Measurements from ENCODE around the gene MEIS1.

Gene MEIS1

GRCh38 chr2:66541646-66542045, 106.7 kb downstream of the MEIS1 start:
- Histone ChIP-seq H4K20me1 (ENCODE audit: insufficient read depth, low read length) (no peaks in the 10 kb centered on the region), H3K4me1 (ENCODE audit: low read length) (no peaks in the 10 kb centered on the region), H2AFZ (ENCODE audit: low read length) (no peak overlapping the region), H3F3A (ENCODE audit: insufficient read depth, low read length) (no peaks in the 10 kb centered on the region), H3K9me2 (replicated peaks; ENCODE audit: insufficient read depth, low read length) (no peaks in the 10 kb centered on the region), H3K9me3 (replicated peaks; ENCODE audit: insufficient read depth, low read length) (no peaks in the 10 kb centered on the region), H3K27me3 (replicated peaks; ENCODE audit: insufficient read depth, low read length) (no peaks in the 10 kb centered on the region), H3K36me3 (replicated peaks; ENCODE audit: insufficient read depth, low read length) (no peaks in the 10 kb centered on the region), H3K4me2 (ENCODE audit: low read depth, low read length) (no peak overlapping the region), H3K79me2 (ENCODE audit: low read length) (0 out of 2 replicates have a peak, but pooled peaks cover 3% of the 10 kb centered on the region), H3K9ac (ENCODE audit: low read length) (no peak overlapping the region), H3K27ac (ENCODE audit: low read length) (no peak overlapping the region), H3K4me3 (ENCODE audit: low read length) (no peak overlapping the region)
- DNase-seq, result no peak
- TF ChIP-seq EZH2phosphoT487 (IDR thresholded peaks at IDR 0.05; ENCODE audit: low read length), result no peak
- TF ChIP-seq EZH2 (optimal IDR thresholded peaks at IDR 0.05; ENCODE audit: low read depth, low read length), result no peak
- TF ChIP-seq, protein P1, sequence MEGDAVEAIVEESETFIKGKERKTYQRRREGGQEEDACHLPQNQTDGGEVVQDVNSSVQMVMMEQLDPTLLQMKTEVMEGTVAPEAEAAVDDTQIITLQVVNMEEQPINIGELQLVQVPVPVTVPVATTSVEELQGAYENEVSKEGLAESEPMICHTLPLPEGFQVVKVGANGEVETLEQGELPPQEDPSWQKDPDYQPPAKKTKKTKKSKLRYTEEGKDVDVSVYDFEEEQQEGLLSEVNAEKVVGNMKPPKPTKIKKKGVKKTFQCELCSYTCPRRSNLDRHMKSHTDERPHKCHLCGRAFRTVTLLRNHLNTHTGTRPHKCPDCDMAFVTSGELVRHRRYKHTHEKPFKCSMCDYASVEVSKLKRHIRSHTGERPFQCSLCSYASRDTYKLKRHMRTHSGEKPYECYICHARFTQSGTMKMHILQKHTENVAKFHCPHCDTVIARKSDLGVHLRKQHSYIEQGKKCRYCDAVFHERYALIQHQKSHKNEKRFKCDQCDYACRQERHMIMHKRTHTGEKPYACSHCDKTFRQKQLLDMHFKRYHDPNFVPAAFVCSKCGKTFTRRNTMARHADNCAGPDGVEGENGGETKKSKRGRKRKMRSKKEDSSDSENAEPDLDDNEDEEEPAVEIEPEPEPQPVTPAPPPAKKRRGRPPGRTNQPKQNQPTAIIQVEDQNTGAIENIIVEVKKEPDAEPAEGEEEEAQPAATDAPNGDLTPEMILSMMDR (IDR thresholded peaks at IDR 0.05; ENCODE audit: low read length), result no peak

GRCh38 chr2:66543257-66543767, 108.4 kb downstream of the MEIS1 start:
- H3K36me3 ChIP-seq (replicated peaks; ENCODE audit: insufficient read depth, low read length), result no peaks in the 10 kb centered on the region
- no peak for DNase-seq
- no peaks in the 10 kb centered on the region for H3F3A ChIP-seq (ENCODE audit: insufficient read depth, low read length)
- no peak overlapping the region for H2AFZ ChIP-seq (ENCODE audit: low read length)
- no peaks in the 10 kb centered on the region for H3K9me2 ChIP-seq (replicated peaks; ENCODE audit: insufficient read depth, low read length)
- no peaks in the 10 kb centered on the region for H3K27me3 ChIP-seq (replicated peaks; ENCODE audit: insufficient read depth, low read length)
- H3K9ac ChIP-seq (ENCODE audit: low read length), result no peak overlapping the region
- no peaks in the 10 kb centered on the region for H3K4me1 ChIP-seq (ENCODE audit: low read length)
- TF ChIP-seq, protein P1 (IDR thresholded peaks at IDR 0.05; ENCODE audit: low read length), result no peak
- TF ChIP-seq EZH2 (optimal IDR thresholded peaks at IDR 0.05; ENCODE audit: low read depth, low read length) (no peak), EZH2phosphoT487 (IDR thresholded peaks at IDR 0.05; ENCODE audit: low read length) (no peak)
- no peaks in the 10 kb centered on the region for H4K20me1 ChIP-seq (ENCODE audit: insufficient read depth, low read length)
- H3K27ac ChIP-seq (ENCODE audit: low read length), result no peak overlapping the region
- no peaks in the 10 kb centered on the region for H3K9me3 ChIP-seq (replicated peaks; ENCODE audit: insufficient read depth, low read length)
- no peak overlapping the region for H3K4me3 ChIP-seq (ENCODE audit: low read length)
- 0 out of 2 replicates have a peak, but pooled peaks cover 3% of the 10 kb centered on the region for H3K79me2 ChIP-seq (ENCODE audit: low read length)
- H3K4me2 ChIP-seq (ENCODE audit: low read depth, low read length), result no peak overlapping the region

GRCh38 chr2:66544258-66544657, 109.3 kb downstream of the MEIS1 start:
- no peaks in the 10 kb centered on the region for H4K20me1 ChIP-seq (ENCODE audit: insufficient read depth, low read length)
- no peaks in the 10 kb centered on the region for H3K9me2 ChIP-seq (replicated peaks; ENCODE audit: insufficient read depth, low read length)
- H3F3A ChIP-seq (ENCODE audit: insufficient read depth, low read length), result no peaks in the 10 kb centered on the region
- no peak overlapping the region for H3K4me2 ChIP-seq (ENCODE audit: low read depth, low read length)
- no peak overlapping the region for H3K4me3 ChIP-seq (ENCODE audit: low read length)
- H3K9ac ChIP-seq (ENCODE audit: low read length), result no peak overlapping the region
- H3K4me1 ChIP-seq (ENCODE audit: low read length), result no peaks in the 10 kb centered on the region
- H2AFZ ChIP-seq (ENCODE audit: low read length), result no peak overlapping the region
- H3K79me2 ChIP-seq (ENCODE audit: low read length), result 0 out of 2 replicates have a peak, but pooled peaks cover 3% of the 10 kb centered on the region
- H3K27ac ChIP-seq (ENCODE audit: low read length), result no peak overlapping the region
- no peaks in the 10 kb centered on the region for H3K36me3 ChIP-seq (replicated peaks; ENCODE audit: insufficient read depth, low read length)
- H3K9me3 ChIP-seq (replicated peaks; ENCODE audit: insufficient read depth, low read length), result no peaks in the 10 kb centered on the region
- no peak for TF ChIP-seq EZH2phosphoT487 (IDR thresholded peaks at IDR 0.05; ENCODE audit: low read length)
- DNase-seq, result no peak
- no peaks in the 10 kb centered on the region for H3K27me3 ChIP-seq (replicated peaks; ENCODE audit: insufficient read depth, low read length)

GRCh38 chr2:66545258-66545657, 110.3 kb downstream of the MEIS1 start:
- Histone ChIP-seq H3K27ac (ENCODE audit: low read length) (no peak overlapping the region), H3F3A (ENCODE audit: insufficient read depth, low read length) (no peaks in the 10 kb centered on the region), H3K4me2 (ENCODE audit: low read depth, low read length) (no peak overlapping the region), H2AFZ (ENCODE audit: low read length) (no peak overlapping the region), H3K79me2 (ENCODE audit: low read length) (0 out of 2 replicates have a peak, but pooled peaks cover 3% of the 10 kb centered on the region), H3K9me3 (replicated peaks; ENCODE audit: insufficient read depth, low read length) (no peaks in the 10 kb centered on the region), H4K20me1 (ENCODE audit: insufficient read depth, low read length) (no peaks in the 10 kb centered on the region), H3K4me3 (ENCODE audit: low read length) (no peak overlapping the region), H3K36me3 (replicated peaks; ENCODE audit: insufficient read depth, low read length) (no peaks in the 10 kb centered on the region), H3K27me3 (replicated peaks; ENCODE audit: insufficient read depth, low read length) (no peaks in the 10 kb centered on the region), H3K9me2 (replicated peaks; ENCODE audit: insufficient read depth, low read length) (no peaks in the 10 kb centered on the region), H3K9ac (ENCODE audit: low read length) (no peak overlapping the region), H3K4me1 (ENCODE audit: low read length) (no peaks in the 10 kb centered on the region)
- no peak for DNase-seq
- TF ChIP-seq, protein P1 (IDR thresholded peaks at IDR 0.05; ENCODE audit: low read length), result no peak
- TF ChIP-seq EZH2 (optimal IDR thresholded peaks at IDR 0.05; ENCODE audit: low read depth, low read length), result no peak
- no peak for TF ChIP-seq EZH2phosphoT487 (IDR thresholded peaks at IDR 0.05; ENCODE audit: low read length)
